Mucosa of gallbladder (tissue), 1 donor: Measurements from ENCODE around the gene NEK5. TPM values are rescaled to one million over a fixed set of nuclear protein-coding genes. Genes with fewer than 3 reads are reported as not detected.
"Not testable (repeated sequence)": the region's sequence is repeated elsewhere in the genome, so short reads cannot be mapped to it uniquely, and the experiment has no call there.

Experiments
- DNase-seq: peaks from one replicate; pipeline ENCODE4 v3.0.0-alpha.2; 2020; ENCODE audit warnings: low spot score
- total RNA-seq: library from RNA; stranded (reverse); gene quantifications from one replicate; pipeline ENCODE4 v1.2.1, GENCODE V29; 2021
- donor health status: DM: no; HTN: no; CAD: no.

The NEK5 gene
- 0.29 TPM for total RNA-seq

DNA sequence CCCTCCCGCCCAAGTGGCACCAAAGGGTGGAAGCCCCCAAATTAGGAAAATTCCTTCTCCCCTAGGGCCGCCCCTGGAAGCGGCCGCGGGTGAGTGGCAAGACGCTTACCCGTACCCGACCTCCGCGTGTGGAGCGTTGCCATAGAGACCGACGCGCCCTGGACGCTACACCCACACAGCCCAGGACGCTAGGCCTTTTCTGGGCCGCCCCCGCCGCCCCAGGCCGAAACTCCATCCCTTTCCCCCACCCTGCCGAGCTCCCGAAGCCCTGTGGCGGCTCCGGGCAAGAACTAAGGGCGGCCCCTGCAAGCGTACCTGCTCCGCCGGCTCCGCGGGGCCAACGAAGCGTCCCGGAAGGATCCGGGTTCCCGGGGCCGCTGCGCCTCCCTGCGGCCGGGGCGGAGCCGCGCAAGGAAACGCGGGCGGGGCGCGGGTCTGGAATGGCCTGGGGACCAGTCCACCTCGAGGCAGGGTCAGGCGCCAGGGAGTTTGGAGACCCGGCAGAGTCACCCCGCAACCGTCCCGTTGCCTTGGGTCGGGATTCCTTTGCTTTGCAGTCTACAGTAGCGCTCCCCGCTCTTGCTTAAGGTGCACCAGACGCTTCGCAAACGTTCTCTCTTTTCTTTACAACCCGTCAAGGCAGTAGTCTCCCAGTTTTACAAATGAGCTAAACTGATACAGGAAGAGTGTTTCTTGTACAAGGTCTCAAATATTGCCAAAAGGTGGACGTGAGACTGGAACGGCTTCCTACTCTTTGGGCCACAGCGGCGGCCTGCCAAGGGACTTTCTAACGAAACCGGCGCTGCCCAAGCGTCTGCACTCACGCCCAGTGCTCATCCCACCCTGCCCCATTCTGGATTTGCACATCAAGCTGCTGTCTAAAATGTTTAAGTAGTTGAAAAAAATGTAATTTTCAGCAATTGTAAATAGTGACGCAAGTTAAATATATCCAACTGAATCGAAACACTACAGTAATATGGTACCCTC, at the start of gene NEK5:
NEK5 (minus strand) TSS at position 360 of the 987 bp plus-strand sequence. CDS start 1,591 bp downstream, outside the sequence.
- peak; percentile 50 for DNase-seq

DNA sequence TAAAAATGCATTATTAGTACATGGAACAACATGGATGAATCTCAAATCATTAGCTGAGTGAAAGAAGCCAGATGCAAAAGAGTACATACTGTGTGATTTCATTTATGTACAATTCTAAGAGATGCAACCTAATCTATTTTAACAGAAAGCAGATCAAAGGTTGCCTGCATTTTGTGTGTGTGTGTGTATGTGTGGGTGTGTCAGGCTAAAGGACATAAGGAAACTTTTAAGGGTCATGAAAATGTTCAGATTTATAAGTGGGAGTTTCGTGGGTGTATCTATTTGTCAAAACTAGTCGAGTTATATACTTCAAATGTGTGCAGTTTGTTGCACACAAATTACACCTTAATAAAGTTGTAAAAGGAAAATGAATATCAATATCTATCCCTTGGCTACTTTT, 48.4 kb upstream of the NEK5 start:
- no peak for DNase-seq

GRCh38 chr13:52173970-52174369, 45.1 kb upstream of the NEK5 start:
- not testable (repeated sequence) for DNase-seq

- DNase-seq: no peak
Observed at GRCh38 chr13:52173373-52173772, 44.5 kb upstream of the NEK5 start.

- DNase-seq: not testable (repeated sequence)
Observed at GRCh38 chr13:52171686-52172085, 42.8 kb upstream of the NEK5 start.

GRCh38 chr13:52170828-52171391, 42.0 kb upstream of the NEK5 start:
- not testable (repeated sequence) for DNase-seq

- DNase-seq: no peak
Observed at GRCh38 chr13:52169839-52170238, 41.0 kb upstream of the NEK5 start.

GRCh38 chr13:52165411-52165810, 36.5 kb upstream of the NEK5 start:
- DNase-seq: no peak

DNA sequence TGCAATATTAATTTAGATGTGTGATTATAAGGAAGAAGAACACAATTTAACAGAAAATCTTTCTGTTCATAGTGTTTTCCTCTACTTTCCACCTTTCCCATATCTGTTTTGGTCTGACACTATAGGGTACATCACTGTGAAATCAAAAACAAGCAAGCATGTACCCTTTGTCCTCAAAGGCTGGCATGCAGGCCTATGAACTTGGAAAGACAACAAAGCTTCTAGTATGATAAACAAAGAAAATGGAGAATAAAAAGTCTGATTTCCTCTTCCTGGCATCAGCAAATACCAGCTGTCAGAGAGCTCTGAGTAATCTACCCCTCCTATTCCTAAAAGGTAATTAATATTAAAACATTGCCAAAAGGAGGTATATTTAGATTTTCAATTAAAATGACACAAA, 36.1 kb upstream of the NEK5 start:
- DNase-seq: no peak

GRCh38 chr13:52163878-52164277, 35.0 kb upstream of the NEK5 start:
- DNase-seq: not testable (repeated sequence)

DNA sequence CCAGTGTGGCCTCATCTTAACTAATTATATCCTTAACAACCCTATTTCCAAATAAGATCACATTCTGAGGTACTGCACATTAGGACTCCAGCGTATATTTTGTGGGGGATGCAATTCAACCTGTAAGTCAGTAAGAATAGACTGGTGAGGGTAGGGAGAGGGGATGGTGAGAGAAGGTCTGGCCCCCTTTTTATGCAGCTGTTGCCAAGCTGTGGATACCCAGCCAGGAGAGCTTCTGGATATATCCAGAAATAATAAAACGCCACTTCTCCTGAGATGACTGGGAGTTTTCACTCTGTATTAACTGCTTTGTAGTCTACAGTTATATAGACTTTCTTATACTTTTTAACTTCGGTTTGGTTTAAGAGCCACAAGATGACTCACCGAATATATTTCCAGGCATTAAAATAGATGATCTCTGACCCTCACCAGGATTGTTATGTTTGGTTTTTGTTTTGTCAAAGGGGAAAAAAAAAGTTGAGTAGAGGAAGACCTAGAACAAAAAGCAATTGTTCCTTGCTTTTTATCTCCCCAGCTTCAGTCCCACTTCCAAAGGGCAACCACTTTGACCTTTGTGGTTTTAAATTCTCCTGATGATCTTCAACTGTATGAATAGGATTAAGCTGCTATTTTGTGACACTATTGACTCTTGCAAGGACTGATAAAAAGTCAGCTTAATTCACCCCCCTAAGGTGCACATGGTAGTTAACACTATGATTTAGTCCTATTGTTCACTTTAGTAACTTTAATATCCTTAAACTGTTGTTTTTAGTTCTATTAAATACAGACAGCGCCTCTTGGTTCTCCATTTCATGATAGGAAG, 33.6 kb upstream of the NEK5 start:
- DNase-seq: no peak

- DNase-seq: no peak
Observed at GRCh38 chr13:52161181-52161646, 32.3 kb upstream of the NEK5 start.

DNA sequence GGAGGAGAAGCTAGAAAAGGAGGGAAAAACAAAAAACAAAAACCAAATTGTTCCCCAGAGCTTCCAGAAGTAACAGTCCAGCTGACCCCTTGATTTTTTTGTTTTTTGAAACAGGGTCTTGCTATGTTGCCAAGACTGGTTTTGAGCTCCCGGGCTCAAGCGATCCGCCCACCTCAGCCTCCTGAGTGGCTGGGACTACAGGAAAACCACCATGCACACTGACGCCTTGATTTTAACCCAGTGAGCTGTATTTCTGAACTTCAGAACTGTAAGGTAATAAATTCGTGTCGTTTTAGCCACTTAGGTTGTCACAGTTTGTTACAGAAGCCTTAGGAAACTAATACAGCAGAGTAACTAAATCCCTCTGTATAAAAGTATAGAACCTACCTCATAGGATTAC, 31.6 kb upstream of the NEK5 start:
- DNase-seq: no peak

GRCh38 chr13:52160053-52160452, 31.2 kb upstream of the NEK5 start:
- no peak for DNase-seq

- peak; percentile 53 for DNase-seq
Observed at GRCh38 chr13:52159159-52159982, 30.5 kb upstream of the NEK5 start, which contains the start of gene NEK3. NEK3 (minus strand) TSS chr13:52159597; CDS start chr13:52156191, 3,406 bp downstream.

GRCh38 chr13:52158629-52159158, 29.8 kb upstream of the NEK5 start:
- no peak for DNase-seq

GRCh38 chr13:52156724-52157261, 27.9 kb upstream of the NEK5 start:
- DNase-seq: no peak

DNA sequence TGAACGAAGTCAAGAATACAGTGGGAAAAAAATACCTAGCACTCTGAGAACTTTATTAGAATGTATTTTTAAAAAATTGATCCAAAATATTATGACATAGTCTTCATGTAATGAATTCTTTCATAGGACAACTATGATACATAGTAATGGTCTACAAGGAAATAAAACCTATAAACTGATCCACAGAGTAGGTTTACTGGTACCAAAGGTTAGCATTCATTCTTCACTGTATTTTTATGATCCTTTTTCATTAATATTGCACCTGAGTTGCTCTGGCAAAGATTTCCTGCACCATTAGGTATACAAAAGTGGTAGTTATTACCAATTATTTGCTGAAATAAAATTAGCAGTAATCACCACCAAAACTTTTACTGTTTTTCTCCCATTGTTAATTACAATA, 26.3 kb upstream of the NEK5 start:
- no peak for DNase-seq

- no peak for DNase-seq
Observed at GRCh38 chr13:52147225-52147624, 18.4 kb upstream of the NEK5 start.

DNA sequence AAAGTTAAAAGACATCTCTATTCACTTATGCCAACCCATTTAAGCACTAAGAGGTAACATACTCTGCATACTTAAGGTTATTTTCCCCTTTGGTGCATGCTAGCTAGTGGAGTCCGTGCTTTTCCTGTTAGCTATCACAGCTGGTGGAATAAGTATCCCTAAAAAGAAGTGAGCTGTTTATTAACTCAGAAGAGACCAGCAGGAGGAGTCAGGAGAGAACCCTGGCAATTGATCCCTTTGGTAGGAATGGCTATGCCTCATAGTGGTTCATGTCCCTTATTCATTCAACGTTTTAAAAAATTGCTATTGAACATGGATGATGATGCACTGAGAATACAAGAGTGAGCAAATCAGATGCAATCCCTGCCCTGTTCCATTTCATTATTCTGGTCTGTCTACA, 12.4 kb upstream of the NEK5 start:
- DNase-seq: no peak
